ENCODE results near the gene ACAD9.

ACAD9 gene

DNA sequence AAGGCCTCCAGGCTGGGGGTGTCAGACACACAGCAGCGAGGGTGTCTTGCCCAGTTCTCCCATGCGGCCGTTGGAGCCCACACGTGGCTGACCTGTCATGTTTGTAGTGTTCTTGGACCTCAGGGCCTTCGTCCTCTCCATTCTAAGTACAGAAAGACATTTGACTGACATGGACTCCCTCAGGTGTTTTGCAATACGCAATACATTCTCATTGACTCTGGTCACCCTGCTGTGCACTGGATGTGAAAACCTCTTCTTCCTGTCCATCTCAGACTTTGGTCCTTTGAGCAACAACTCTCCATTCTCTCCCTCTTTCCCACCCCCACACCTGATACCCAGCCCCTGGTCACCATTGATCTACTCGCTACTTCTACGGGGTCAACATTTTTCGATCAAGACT is 28.9 kb upstream of the ACAD9 start:
- no peak for DNase-seq (ENCODE audit: low read depth)
- H3K4me3 ChIP-seq (ENCODE audit: low read depth, low read length), result no peak overlapping the region
- TF ChIP-seq, protein P1, sequence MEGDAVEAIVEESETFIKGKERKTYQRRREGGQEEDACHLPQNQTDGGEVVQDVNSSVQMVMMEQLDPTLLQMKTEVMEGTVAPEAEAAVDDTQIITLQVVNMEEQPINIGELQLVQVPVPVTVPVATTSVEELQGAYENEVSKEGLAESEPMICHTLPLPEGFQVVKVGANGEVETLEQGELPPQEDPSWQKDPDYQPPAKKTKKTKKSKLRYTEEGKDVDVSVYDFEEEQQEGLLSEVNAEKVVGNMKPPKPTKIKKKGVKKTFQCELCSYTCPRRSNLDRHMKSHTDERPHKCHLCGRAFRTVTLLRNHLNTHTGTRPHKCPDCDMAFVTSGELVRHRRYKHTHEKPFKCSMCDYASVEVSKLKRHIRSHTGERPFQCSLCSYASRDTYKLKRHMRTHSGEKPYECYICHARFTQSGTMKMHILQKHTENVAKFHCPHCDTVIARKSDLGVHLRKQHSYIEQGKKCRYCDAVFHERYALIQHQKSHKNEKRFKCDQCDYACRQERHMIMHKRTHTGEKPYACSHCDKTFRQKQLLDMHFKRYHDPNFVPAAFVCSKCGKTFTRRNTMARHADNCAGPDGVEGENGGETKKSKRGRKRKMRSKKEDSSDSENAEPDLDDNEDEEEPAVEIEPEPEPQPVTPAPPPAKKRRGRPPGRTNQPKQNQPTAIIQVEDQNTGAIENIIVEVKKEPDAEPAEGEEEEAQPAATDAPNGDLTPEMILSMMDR (IDR thresholded peaks at IDR 0.05; ENCODE audit: low read depth, low read length, missing control alignments), result no peak

DNA sequence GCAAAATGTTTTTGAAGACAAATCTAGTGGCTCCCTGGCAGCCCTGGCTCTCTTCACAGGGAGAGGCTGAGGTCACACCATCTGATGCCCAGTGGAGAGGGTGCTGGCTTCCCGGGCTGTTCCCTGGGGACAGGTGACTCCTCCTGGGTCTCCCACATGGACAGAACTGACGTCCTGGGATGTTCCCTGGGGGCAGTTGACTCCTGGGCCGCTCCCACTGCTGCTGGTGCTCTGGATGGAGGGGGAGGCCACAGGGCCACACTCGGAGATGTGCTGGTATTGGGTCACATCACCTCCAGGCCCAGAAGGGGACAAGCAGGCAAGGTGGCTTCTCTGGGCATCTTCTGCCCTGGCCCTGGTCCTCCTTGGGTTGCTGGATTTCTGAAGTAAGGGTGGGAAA is 27.8 kb upstream of the ACAD9 start:
- no peak for DNase-seq (ENCODE audit: low read depth)
- no peak overlapping the region for H3K4me3 ChIP-seq (ENCODE audit: low read depth, low read length)
- TF ChIP-seq, protein P1 (IDR thresholded peaks at IDR 0.05; ENCODE audit: low read depth, low read length, missing control alignments), result no peak

DNA sequence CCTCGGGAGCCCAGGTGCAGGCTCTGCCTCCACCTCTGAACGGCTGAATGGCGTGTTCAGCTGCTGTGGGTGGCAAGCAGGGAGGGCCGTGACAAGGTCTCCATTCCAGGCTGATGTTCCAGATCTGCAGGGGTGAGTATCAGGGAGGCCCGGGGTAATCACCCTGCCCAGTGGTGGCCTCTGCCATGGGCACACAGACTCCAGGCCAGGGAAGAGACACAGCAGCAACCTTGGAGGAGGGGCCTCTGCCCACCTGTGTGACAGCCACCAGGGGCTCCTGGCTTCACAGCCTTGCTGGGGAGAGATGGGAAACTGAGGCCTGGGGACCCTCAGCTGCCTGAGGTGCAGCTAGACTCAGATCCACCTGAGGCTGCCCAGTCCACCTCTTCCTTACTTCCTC is 25.6 kb upstream of the ACAD9 start:
- TF ChIP-seq, protein P1 (IDR thresholded peaks at IDR 0.05; ENCODE audit: low read depth, low read length, missing control alignments), result no peak
- H3K4me3 ChIP-seq (ENCODE audit: low read depth, low read length), result no peak overlapping the region
- no peak for DNase-seq (ENCODE audit: low read depth)

DNA sequence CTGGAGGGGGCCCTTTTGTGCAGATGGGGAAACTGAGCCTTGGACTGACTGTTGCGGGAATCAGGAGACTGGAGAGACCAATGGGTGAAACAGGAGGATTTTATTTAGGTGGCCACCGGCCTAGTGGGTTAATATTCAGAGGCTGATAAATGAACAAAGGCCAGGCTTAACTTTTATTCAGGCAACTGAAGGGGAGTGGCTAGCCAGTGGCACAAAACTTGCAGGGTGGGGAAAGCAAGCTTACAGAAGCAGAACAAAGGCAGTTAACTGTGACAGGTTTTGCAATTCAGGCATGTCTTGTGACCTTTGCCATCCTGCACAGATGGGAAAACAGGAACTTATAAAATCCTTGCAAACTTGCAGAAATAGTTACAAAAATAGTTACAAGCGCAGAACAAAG is 24.9 kb upstream of the ACAD9 start:
- no peak overlapping the region for H3K4me3 ChIP-seq (ENCODE audit: low read depth, low read length)
- DNase-seq (ENCODE audit: low read depth), result no peak
- TF ChIP-seq, protein P1 (IDR thresholded peaks at IDR 0.05; ENCODE audit: low read depth, low read length, missing control alignments), result no peak

DNA sequence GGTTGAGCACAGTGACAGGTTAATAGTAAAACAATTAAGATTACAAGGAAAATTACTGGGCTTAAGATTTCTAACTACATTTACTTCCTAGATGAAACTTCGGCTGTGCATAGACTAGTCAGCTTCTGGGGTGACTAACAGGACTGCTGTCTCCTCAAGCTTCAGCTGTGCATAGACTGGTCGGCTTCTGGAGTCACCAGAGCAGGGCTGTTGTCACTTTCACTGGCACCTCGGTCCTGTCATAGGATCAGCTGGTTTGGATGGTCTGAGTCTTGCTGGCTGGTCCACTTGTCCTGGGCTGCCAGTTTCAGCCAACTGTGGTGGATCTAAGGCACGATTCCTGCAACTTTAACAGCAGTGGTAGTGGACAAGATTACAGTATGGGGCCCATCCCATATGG is 23.9 kb upstream of the ACAD9 start:
- H3K4me3 ChIP-seq (ENCODE audit: low read depth, low read length), result no peak overlapping the region
- no peak for DNase-seq (ENCODE audit: low read depth)
- TF ChIP-seq, protein P1 (IDR thresholded peaks at IDR 0.05; ENCODE audit: low read depth, low read length, missing control alignments), result no peak

DNA sequence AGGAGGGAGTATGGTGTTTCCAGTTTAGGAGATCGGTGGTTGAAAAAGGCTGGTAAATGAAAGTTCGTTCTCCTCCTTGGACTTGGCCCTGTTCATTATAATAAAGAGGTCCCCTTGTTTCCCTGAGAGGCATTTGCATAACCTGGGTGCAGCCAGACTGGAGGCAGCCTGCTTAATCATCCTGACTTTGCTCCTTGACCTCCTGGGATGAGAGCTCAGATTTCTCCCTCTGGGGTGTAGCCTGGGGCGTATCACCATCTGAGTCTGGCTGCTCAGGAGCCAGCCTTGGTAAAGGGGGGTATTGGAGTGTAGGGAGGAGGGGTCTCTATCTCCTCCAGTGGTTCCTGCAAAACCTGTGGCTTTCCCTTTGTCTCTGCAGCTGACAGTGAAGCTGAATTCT is 21.3 kb upstream of the ACAD9 start:
- TF ChIP-seq, protein P1 (IDR thresholded peaks at IDR 0.05; ENCODE audit: low read depth, low read length, missing control alignments), result no peak
- no peak for DNase-seq (ENCODE audit: low read depth)
- no peak overlapping the region for H3K4me3 ChIP-seq (ENCODE audit: low read depth, low read length)

DNA sequence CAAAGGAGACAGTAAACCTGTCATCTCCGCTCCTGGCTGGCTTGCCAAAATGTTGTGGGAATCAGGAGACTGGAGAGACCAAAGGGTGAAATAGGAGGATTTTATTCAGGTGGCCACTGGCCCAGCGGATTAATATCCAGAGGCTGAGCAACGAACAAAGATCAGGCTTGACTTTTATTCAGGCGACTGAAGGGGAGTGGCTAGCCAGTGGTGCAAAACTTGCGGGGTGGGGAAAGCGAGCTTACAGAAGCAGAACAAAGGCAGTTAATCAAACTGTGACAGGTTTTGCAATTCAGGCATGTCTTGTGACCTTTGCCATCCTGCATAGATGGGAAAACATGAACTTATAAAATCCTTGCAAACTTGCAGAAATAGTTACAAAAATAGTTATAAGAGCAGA is 19.8 kb upstream of the ACAD9 start:
- DNase-seq (ENCODE audit: low read depth), result no peak
- TF ChIP-seq, protein P1 (IDR thresholded peaks at IDR 0.05; ENCODE audit: low read depth, low read length, missing control alignments), result no peak
- H3K4me3 ChIP-seq (ENCODE audit: low read depth, low read length), result no peak overlapping the region

Measured in GM12864 (cell line).